HepG2 (cell line): ENCODE results near the gene RIOK3. TPM values are rescaled to one million over a fixed set of nuclear protein-coding genes. Genes with fewer than 3 reads are reported as not detected.

ENCODE experiments used
- CC2D1A ChIP-seq: sonication (generic); formaldehyde crosslinking; IDR thresholded peaks from 2 replicates; pipeline ENCODE4 v1.8.1; 2023; ENCODE audit warnings: mild to moderate bottlenecking, missing genetic modification reagents
- CREB1 ChIP-seq, 2 experiments: fragments of 450-650 bp in 1 of 2; IDR thresholded peaks; 2 replicates each; pipeline ENCODE4 v1.6.1; 2016 to 2017; ENCODE audit warnings: control low read depth in 1 of 2, mild to moderate bottlenecking in 1 of 2, missing compliant biosample characterization in 1 of 2, missing genetic modification characterization in 1 of 2
- DNMT3B ChIP-seq: conservative IDR thresholded peaks from 2 replicates; pipeline ENCODE4 v1.6.1; 2016; ENCODE audit warnings: missing biosample characterization, control low read depth
- HHEX ChIP-seq: IDR thresholded peaks from 2 replicates; pipeline ENCODE4 v1.6.1; 2016; ENCODE audit warnings: control low read depth
- HNF4A ChIP-seq: sonication (generic); formaldehyde crosslinking; IDR thresholded peaks from 2 replicates; pipeline ENCODE4 v1.4.0; 2020; ENCODE audit warnings: missing genetic modification reagents
- HNRNPK ChIP-seq: fragments of 200-400 bp; formaldehyde crosslinking; IDR thresholded peaks from 2 replicates; pipeline ENCODE4 v1.6.1; 2018; ENCODE audit warnings: low read length, low read depth, moderate library complexity, mild to moderate bottlenecking; ENCODE audit not compliant: poor library complexity, severe bottlenecking
- IKZF4 ChIP-seq: sonication (generic); formaldehyde crosslinking; IDR thresholded peaks from 2 replicates; pipeline ENCODE4 v1.5.1; 2020; ENCODE audit warnings: borderline replicate concordance, mild to moderate bottlenecking, low read depth, missing genetic modification reagents; ENCODE audit errors: not compliant biosample characterization
- KAT2B ChIP-seq: fragments of 150-350 bp; IDR thresholded peaks from 2 replicates; pipeline ENCODE4 v1.6.1; 2014; ENCODE audit warnings: low read depth, low read length, borderline replicate concordance
- MIXL1 ChIP-seq: IDR thresholded peaks from 2 replicates; pipeline ENCODE4 v1.6.1; 2016
- PPARG ChIP-seq: conservative IDR thresholded peaks from 2 replicates; pipeline ENCODE4 v1.6.1; 2016; ENCODE audit warnings: missing biosample characterization, missing genetic modification reagents
- SAFB2 ChIP-seq: sonication (generic); formaldehyde crosslinking; IDR thresholded peaks from 2 replicates; pipeline ENCODE4 v1.5.1; 2020; ENCODE audit warnings: missing genetic modification reagents, low read depth, mild to moderate bottlenecking, borderline replicate concordance
- SIX4 ChIP-seq: sonication (generic); formaldehyde crosslinking; IDR thresholded peaks from 2 replicates; pipeline ENCODE4 v1.4.0; 2020; ENCODE audit warnings: missing genetic modification reagents
- SRY ChIP-seq: sonication (generic); formaldehyde crosslinking; IDR thresholded peaks from 2 replicates; pipeline ENCODE4 v1.8.0; 2022; ENCODE audit warnings: mild to moderate bottlenecking, missing genetic modification reagents
- TCF7L2 ChIP-seq: IDR thresholded peaks from 2 replicates; pipeline ENCODE4 v1.6.1; 2011; ENCODE audit warnings: mild to moderate bottlenecking, low read depth, low read length, moderate library complexity
- XBP1 ChIP-seq: sonication (generic); formaldehyde crosslinking; IDR thresholded peaks from 2 replicates; pipeline ENCODE4 v1.5.0; 2020; ENCODE audit warnings: missing genetic modification reagents
- ZC3H13 ChIP-seq: sonication (generic); formaldehyde crosslinking; IDR thresholded peaks from 2 replicates; pipeline ENCODE4 v1.8.1; 2023; ENCODE audit warnings: mild to moderate bottlenecking, missing genetic modification reagents, moderate library complexity
- ZFYVE20 ChIP-seq: sonication (generic); formaldehyde crosslinking; IDR thresholded peaks from 2 replicates; pipeline ENCODE4 v1.8.0; 2023; ENCODE audit warnings: low read depth, mild to moderate bottlenecking, moderate library complexity, missing genetic modification reagents, borderline replicate concordance
- ZNF138 ChIP-seq: sonication (generic); formaldehyde crosslinking; IDR thresholded peaks from 2 replicates; pipeline ENCODE4 v1.5.0; 2020; ENCODE audit warnings: mild to moderate bottlenecking, low read depth, missing genetic modification reagents
- ZNF335 ChIP-seq: sonication (generic); formaldehyde crosslinking; IDR thresholded peaks from 2 replicates; pipeline ENCODE4 v1.4.0; 2020; ENCODE audit warnings: missing genetic modification reagents
- ZNF33A ChIP-seq: sonication (generic); formaldehyde crosslinking; IDR thresholded peaks from 2 replicates; pipeline ENCODE4 v1.5.1; 2020; ENCODE audit warnings: missing genetic modification reagents, mild to moderate bottlenecking, moderate library complexity, borderline replicate concordance
- ZNF383 ChIP-seq: sonication (generic); formaldehyde crosslinking; IDR thresholded peaks from 2 replicates; pipeline ENCODE4 v1.4.0; 2020; ENCODE audit warnings: missing genetic modification reagents, mild to moderate bottlenecking, borderline replicate concordance
- ZNF557 ChIP-seq: sonication (generic); formaldehyde crosslinking; IDR thresholded peaks from 2 replicates; pipeline ENCODE4 v1.4.0; 2020; ENCODE audit warnings: missing genetic modification reagents
- ZNF577 ChIP-seq: sonication (generic); formaldehyde crosslinking; IDR thresholded peaks from 2 replicates; pipeline ENCODE4 v1.4.0; 2020; ENCODE audit warnings: mild to moderate bottlenecking, low read depth, missing genetic modification reagents, borderline replicate concordance
- ZNF614 ChIP-seq: IDR thresholded peaks from 2 replicates; pipeline ENCODE4 v1.6.1; 2018; ENCODE audit warnings: missing biosample characterization, missing genetic modification reagents, inconsistent platforms, borderline replicate concordance
- ZNF616 ChIP-seq: sonication (generic); formaldehyde crosslinking; IDR thresholded peaks from 2 replicates; pipeline ENCODE4 v1.5.0; 2020; ENCODE audit warnings: low read depth, mild to moderate bottlenecking, missing genetic modification reagents
- polyA plus RNA-seq, 8 experiments: library from polyadenylated mRNA; depleted of rRNA in 3 of 8; stranded (reverse) in 7 of 8; unstranded in 1 of 8; fragments of >200 nt; fragmentation: Illumina TruSeq in 4 of 8; extraction: Trizol in 4 of 8; gene quantifications; 2 replicates each; pipeline versions ENCODE4 v1.2.1 to v1.2.3, GENCODE V29; 2011 to 2016; ENCODE audit warnings: low read depth in 4 of 8, missing spikeins in 1 of 8, mixed read lengths in 1 of 8; ENCODE audit not compliant: insufficient read depth in 1 of 8
- total RNA-seq, 5 experiments: library from RNA; depleted of rRNA; stranded (reverse); fragments of >200 nt; fragmentation: Illumina TruSeq; extraction: Trizol; gene quantifications; 2 replicates each; pipeline ENCODE4 v1.2.3, GENCODE V29; 2016; ENCODE audit warnings: low read depth in 1 of 5
- TF ChIP-seq, protein P1 (sequence below): IDR thresholded peaks from 2 replicates; pipeline ENCODE4 v1.4.0; 2020; ENCODE audit warnings: mild to moderate bottlenecking, missing genetic modification reagents
- TF ChIP-seq, protein P2 (sequence below): sonication (generic); formaldehyde crosslinking; IDR thresholded peaks from 2 replicates; pipeline ENCODE4 v1.9.0; 2021; ENCODE audit warnings: missing genetic modification reagents, borderline replicate concordance

RIOK3 gene
- total and polyA plus RNA-seq, 2 of the 13 experiments (the other 11 are each of a cell fraction or from before 2014, with no cell fraction given): 26.7 to 36.0 TPM

DNA sequence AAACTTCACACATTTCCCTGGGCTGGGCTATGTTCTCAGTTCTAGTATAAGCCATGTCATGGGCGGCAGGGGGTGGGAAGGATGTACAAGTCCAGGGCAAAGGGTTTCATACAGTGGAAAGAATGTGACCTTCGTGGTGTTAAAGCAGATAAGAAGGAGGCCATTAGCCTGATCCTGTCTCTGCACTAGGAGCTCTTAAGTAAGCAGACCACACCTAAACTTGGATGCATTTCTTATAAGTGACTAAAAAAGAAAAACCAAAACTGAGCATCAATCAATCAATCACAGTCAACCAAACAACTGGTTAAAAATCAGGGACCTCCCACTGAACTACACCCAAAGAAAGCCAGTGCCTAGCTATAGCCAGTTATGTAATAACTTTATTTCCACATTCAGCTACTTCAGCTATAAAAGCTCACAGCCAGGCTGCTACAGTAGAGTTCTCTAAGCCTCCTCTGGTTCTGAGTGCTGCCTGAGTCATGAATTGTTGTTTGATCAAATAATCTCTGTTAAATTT is 46.8 kb upstream of the RIOK3 start (continued):
- TF ChIP-seq SIX4 (CRISPR knock-in tag): no peak
- TF ChIP-seq, protein P1, sequence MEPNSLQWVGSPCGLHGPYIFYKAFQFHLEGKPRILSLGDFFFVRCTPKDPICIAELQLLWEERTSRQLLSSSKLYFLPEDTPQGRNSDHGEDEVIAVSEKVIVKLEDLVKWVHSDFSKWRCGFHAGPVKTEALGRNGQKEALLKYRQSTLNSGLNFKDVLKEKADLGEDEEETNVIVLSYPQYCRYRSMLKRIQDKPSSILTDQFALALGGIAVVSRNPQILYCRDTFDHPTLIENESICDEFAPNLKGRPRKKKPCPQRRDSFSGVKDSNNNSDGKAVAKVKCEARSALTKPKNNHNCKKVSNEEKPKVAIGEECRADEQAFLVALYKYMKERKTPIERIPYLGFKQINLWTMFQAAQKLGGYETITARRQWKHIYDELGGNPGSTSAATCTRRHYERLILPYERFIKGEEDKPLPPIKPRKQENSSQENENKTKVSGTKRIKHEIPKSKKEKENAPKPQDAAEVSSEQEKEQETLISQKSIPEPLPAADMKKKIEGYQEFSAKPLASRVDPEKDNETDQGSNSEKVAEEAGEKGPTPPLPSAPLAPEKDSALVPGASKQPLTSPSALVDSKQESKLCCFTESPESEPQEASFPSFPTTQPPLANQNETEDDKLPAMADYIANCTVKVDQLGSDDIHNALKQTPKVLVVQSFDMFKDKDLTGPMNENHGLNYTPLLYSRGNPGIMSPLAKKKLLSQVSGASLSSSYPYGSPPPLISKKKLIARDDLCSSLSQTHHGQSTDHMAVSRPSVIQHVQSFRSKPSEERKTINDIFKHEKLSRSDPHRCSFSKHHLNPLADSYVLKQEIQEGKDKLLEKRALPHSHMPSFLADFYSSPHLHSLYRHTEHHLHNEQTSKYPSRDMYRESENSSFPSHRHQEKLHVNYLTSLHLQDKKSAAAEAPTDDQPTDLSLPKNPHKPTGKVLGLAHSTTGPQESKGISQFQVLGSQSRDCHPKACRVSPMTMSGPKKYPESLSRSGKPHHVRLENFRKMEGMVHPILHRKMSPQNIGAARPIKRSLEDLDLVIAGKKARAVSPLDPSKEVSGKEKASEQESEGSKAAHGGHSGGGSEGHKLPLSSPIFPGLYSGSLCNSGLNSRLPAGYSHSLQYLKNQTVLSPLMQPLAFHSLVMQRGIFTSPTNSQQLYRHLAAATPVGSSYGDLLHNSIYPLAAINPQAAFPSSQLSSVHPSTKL (CRISPR knock-in tag): peak; percentile 55
- no peak for TF ChIP-seq ZNF138 (CRISPR knock-in tag)
- TF ChIP-seq HNRNPK: no peak
- TF ChIP-seq MIXL1 (CRISPR knock-in tag): no peak
- TF ChIP-seq DNMT3B (CRISPR knock-in tag): no peak
- no peak for TF ChIP-seq TCF7L2
- TF ChIP-seq KAT2B: no peak
- TF ChIP-seq ZC3H13 (CRISPR knock-in tag): no peak
- no peak for TF ChIP-seq ZFYVE20 (CRISPR knock-in tag)
- no peak for TF ChIP-seq ZNF383
- peak; percentile 68 for TF ChIP-seq HNF4A (CRISPR knock-in tag)
- TF ChIP-seq SRY: no peak
- no peak for TF ChIP-seq ZNF335 (CRISPR knock-in tag)
- peak; percentile 33; the same call in 1 of the 2 replicates for TF ChIP-seq PPARG
- TF ChIP-seq ZNF33A (CRISPR knock-in tag): no peak
- no peak for TF ChIP-seq CREB1 (IDR thresholded peaks at IDR 0.05)
- TF ChIP-seq CREB1 (CRISPR knock-in tag; IDR thresholded peaks at IDR 0.05): no peak
- no peak for TF ChIP-seq XBP1 (CRISPR knock-in tag)
- TF ChIP-seq IKZF4: no peak
- TF ChIP-seq ZNF577 (CRISPR knock-in tag): no peak
- no peak for TF ChIP-seq HHEX (CRISPR knock-in tag)
- TF ChIP-seq ZNF614 (CRISPR knock-in tag): no peak
- TF ChIP-seq, protein P2, sequence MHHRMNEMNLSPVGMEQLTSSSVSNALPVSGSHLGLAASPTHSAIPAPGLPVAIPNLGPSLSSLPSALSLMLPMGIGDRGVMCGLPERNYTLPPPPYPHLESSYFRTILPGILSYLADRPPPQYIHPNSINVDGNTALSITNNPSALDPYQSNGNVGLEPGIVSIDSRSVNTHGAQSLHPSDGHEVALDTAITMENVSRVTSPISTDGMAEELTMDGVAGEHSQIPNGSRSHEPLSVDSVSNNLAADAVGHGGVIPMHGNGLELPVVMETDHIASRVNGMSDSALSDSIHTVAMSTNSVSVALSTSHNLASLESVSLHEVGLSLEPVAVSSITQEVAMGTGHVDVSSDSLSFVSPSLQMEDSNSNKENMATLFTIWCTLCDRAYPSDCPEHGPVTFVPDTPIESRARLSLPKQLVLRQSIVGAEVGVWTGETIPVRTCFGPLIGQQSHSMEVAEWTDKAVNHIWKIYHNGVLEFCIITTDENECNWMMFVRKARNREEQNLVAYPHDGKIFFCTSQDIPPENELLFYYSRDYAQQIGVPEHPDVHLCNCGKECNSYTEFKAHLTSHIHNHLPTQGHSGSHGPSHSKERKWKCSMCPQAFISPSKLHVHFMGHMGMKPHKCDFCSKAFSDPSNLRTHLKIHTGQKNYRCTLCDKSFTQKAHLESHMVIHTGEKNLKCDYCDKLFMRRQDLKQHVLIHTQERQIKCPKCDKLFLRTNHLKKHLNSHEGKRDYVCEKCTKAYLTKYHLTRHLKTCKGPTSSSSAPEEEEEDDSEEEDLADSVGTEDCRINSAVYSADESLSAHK: no peak
- no peak for TF ChIP-seq ZNF616 (CRISPR knock-in tag)
- no peak for TF ChIP-seq CC2D1A (CRISPR knock-in tag)
- no peak for TF ChIP-seq SAFB2
- no peak for TF ChIP-seq ZNF557 (CRISPR knock-in tag)
